K562 (cell line): ENCODE measurements around the gene CSTB. TPM values are rescaled to one million over a fixed set of nuclear protein-coding genes. Genes with fewer than 3 reads are reported as not detected.

Experiments used
- ATAC-seq: fragments of 200-7000 bp; cut with Tn5 transposase; 3 replicates; pipeline ENCODE4 v1.9.1; 2020; ENCODE audit warnings: moderate library complexity
- BruUV-seq: library from RNA; stranded (reverse); fragments of 400-500 nt; replicated peaks from 2 replicates; lab custom pipeline; 2021; lab: Mats Ljungman, UMichigan
- CTCF ChIA-PET: fragments of 300-600 bp; formaldehyde crosslinking; extraction: SDS; loops from one replicate; lab custom pipeline; 2021; ENCODE audit warnings: low intra/inter-chr PET ratio; lab: Yijun Ruan, JAX
- POLR2A ChIA-PET: fragments of 300-600, 350-650 bp; sonication (Branson Sonifier 250); formaldehyde crosslinking; extraction: SDS; loops from one replicate; lab custom pipeline; 2021; ENCODE audit warnings: antibody characterized with exemption, inconsistent platforms; lab: Yijun Ruan, JAX
- DNase-seq, 4 experiments: peaks; one replicate each; pipeline versions ENCODE4 v3.0.0 to v3.0.0-alpha.2; 2011 to 2018; ENCODE audit warnings: low spot score in 3 of 4, mixed read lengths in 3 of 4; ENCODE audit errors: extremely low read depth in 1 of 4
- FAIRE-seq: peaks from 2 replicates; lab custom pipeline; 2011; peaks lifted over from hg19 to GRCh38; lab: Jason Lieb, UNC
- H2AFZ ChIP-seq: 2 replicates; pipeline ENCODE4 v1.6.0; 2011; ENCODE audit warnings: low read depth, low read length, control low read depth, inconsistent platforms
- H3K27ac ChIP-seq: fragments of 200-600 bp; 3 replicates; pipeline ENCODE4 v1.8.0; 2011; ENCODE audit warnings: low read depth, mild to moderate bottlenecking, control low read depth, inconsistent platforms, low read length, moderate library complexity, mixed read lengths; ENCODE audit errors: extremely low read depth
- H3K27me3 ChIP-seq, 2 experiments: fragments of 300-600 bp in 1 of 2; 2 replicates in 1 of 2; 3 replicates in 1 of 2; pipeline versions ENCODE4 v1.6.0 to v1.8.0; 2011; ENCODE audit warnings: inconsistent platforms in 2 of 2, low read length in 2 of 2, mild to moderate bottlenecking in 1 of 2, mixed read lengths in 1 of 2, moderate library complexity in 1 of 2; ENCODE audit not compliant: control insufficient read depth in 2 of 2, insufficient read depth in 2 of 2
- H3K36me3 ChIP-seq: fragments of 300-600 bp; 3 replicates; pipeline ENCODE4 v1.8.0; 2011; ENCODE audit warnings: mild to moderate bottlenecking, low read length, inconsistent platforms; ENCODE audit not compliant: control insufficient read depth, insufficient read depth
- H3K4me1 ChIP-seq, 2 experiments: fragments of 200-600 bp in 1 of 2; replicated peaks in 1 of 2; 2 replicates in 1 of 2; 3 replicates in 1 of 2; pipeline versions ENCODE4 v1.5.1 to v1.8.0; 2011; ENCODE audit warnings: inconsistent platforms in 2 of 2, low read length in 2 of 2, mild to moderate bottlenecking in 1 of 2, mixed read lengths in 1 of 2, moderate library complexity in 1 of 2; ENCODE audit not compliant: control insufficient read depth in 2 of 2, insufficient read depth in 2 of 2
- H3K4me2 ChIP-seq: 2 replicates; pipeline ENCODE4 v1.6.1; 2011; ENCODE audit warnings: low read length, control low read depth, inconsistent platforms, mixed read lengths; ENCODE audit not compliant: insufficient read depth
- H3K4me3 ChIP-seq: fragments of 200-600 bp; sonication (generic), shearing (Covaris generic); 2 replicates; pipeline ENCODE4 v1.5.1; 2016; ENCODE audit warnings: control low read depth, inconsistent platforms
- H3K79me2 ChIP-seq: fragments of 200-600 bp; 3 replicates; pipeline ENCODE4 v1.8.0; 2011; ENCODE audit warnings: low read length, inconsistent platforms; ENCODE audit not compliant: control insufficient read depth, insufficient read depth
- H3K9ac ChIP-seq, 2 experiments: 2 replicates each; pipeline versions ENCODE4 v1.6.0 to v1.6.1; 2011; ENCODE audit warnings: low read depth in 2 of 2, low read length in 2 of 2, control low read depth in 1 of 2, inconsistent platforms in 1 of 2, mild to moderate bottlenecking in 1 of 2, mixed read lengths in 1 of 2; ENCODE audit not compliant: insufficient read depth in 1 of 2
- H3K9me1 ChIP-seq: one replicate; pipeline ENCODE4 v1.6.0; 2011; ENCODE audit warnings: inconsistent platforms, mild to moderate bottlenecking, low read length, moderate library complexity; ENCODE audit not compliant: control insufficient read depth, insufficient read depth
- H3K9me3 ChIP-seq: replicated peaks from 2 replicates; pipeline ENCODE4 v1.5.1; 2011; ENCODE audit warnings: low read depth, low read length, inconsistent platforms; ENCODE audit not compliant: control insufficient read depth, insufficient read depth
- H4K20me1 ChIP-seq: replicated peaks from 2 replicates; pipeline ENCODE4 v1.6.1; 2011; ENCODE audit warnings: low read length, inconsistent platforms, mixed read lengths; ENCODE audit not compliant: control insufficient read depth, insufficient read depth
- WGBS: fragments of 100-300 bp; shearing (Covaris generic); methylation state at CpG from one replicate; pipeline ENCODE4 v1.1.6; 2016; ENCODE audit warnings: low coverage, mixed read lengths; ENCODE audit not compliant: insufficient coverage; ENCODE audit errors: missing lambda C conversion rate; 5-methylcytosine and 5-hydroxymethylcytosine counted together
- in situ Hi-C: fragments of 300-500 bp; cut with MboI; formaldehyde crosslinking; loops from 4 replicates; pipeline ENCODE4 v1.15.0; 2018; ENCODE audit warnings: inconsistent platforms, mixed read lengths
- intact Hi-C: fragments of 100-400 bp; cut with micrococcal nuclease; formaldehyde crosslinking; loops from 2 replicates; pipeline ENCODE4 v1.14.2; 2022
- polyA plus RNA-seq, 8 experiments: library from polyadenylated mRNA; depleted of rRNA in 4 of 8; stranded (reverse) in 5 of 8; unstranded in 3 of 8; fragments of >200 nt; fragmentation: Nextera tagmentation in 2 of 8; fragmentation: Illumina TruSeq in 1 of 8; extraction: Ambion mirVana in 2 of 8; extraction: Trizol in 1 of 8; gene quantifications; 2 replicates each; pipeline versions ENCODE4 v1.2.1 to v1.2.3, GENCODE V29; 2011 to 2014; ENCODE audit warnings: inconsistent platforms in 1 of 8, missing spikeins in 1 of 8
- total RNA-seq, 7 experiments: library from RNA; depleted of rRNA in 6 of 7; stranded (reverse); fragments of >200 nt in 6 of 7; fragmentation: Illumina TruSeq in 2 of 7; extraction: Trizol in 2 of 7; gene quantifications; 2 replicates each; pipeline versions ENCODE4 v1.2.1 to v1.2.3, GENCODE V29; 2011 to 2021; ENCODE audit warnings: low replicate concordance in 1 of 7
- TF ChIP-seq, protein P1 (sequence below), 3 experiments: fragments of 200-800 bp in 1 of 3; fragments of 250-450 bp in 1 of 3; fragments of 450-650 bp in 1 of 3; sonication (Bioruptor Pico) in 1 of 3; sonication (Bioruptor generic) in 1 of 3; formaldehyde crosslinking in 1 of 3; IDR thresholded peaks; 2 replicates each; pipeline versions ENCODE4 v1.6.1 to v1.8.0; 2016 to 2022; ENCODE audit warnings: mild to moderate bottlenecking in 2 of 3, missing genetic modification characterization in 2 of 3, missing compliant biosample characterization in 1 of 3, moderate library complexity in 1 of 3

The CSTB gene
- total and polyA plus RNA-seq, 9 of the 15 experiments (the other 6 are each of a cell fraction or from before 2014, with no cell fraction given) = 12.4 to 65.0 (median 31.7) TPM

DNA sequence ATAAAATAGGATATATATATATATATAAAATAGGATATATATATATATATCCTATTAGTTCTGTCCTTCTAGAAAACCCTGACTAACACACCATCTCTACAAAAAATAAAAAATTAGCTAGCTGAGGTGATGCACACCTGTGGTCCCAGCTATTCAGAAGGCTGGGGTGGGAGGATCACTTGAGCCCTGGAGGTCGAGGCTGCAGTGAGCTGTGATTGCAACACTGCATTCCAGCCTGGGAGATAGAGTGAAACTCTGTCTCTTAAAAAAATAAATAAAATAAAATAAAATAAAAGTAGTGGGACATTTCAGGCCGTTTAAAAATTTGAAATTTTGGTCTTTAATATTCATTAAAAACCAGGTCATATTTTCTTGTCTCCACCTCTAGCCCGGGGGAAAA, 9.0 kb upstream of the CSTB start:
- intact Hi-C loops = no loop called here
- FAIRE-seq = no peak
- no peak overlapping the region for H3K4me3 ChIP-seq
- ATAC-seq = no peak
- peaks cover 0 to 23% of the 10 kb centered on the region in 2 experiments; a peak in 3 of 5 replicates for H3K4me1 ChIP-seq
- TF ChIP-seq, protein P1, sequence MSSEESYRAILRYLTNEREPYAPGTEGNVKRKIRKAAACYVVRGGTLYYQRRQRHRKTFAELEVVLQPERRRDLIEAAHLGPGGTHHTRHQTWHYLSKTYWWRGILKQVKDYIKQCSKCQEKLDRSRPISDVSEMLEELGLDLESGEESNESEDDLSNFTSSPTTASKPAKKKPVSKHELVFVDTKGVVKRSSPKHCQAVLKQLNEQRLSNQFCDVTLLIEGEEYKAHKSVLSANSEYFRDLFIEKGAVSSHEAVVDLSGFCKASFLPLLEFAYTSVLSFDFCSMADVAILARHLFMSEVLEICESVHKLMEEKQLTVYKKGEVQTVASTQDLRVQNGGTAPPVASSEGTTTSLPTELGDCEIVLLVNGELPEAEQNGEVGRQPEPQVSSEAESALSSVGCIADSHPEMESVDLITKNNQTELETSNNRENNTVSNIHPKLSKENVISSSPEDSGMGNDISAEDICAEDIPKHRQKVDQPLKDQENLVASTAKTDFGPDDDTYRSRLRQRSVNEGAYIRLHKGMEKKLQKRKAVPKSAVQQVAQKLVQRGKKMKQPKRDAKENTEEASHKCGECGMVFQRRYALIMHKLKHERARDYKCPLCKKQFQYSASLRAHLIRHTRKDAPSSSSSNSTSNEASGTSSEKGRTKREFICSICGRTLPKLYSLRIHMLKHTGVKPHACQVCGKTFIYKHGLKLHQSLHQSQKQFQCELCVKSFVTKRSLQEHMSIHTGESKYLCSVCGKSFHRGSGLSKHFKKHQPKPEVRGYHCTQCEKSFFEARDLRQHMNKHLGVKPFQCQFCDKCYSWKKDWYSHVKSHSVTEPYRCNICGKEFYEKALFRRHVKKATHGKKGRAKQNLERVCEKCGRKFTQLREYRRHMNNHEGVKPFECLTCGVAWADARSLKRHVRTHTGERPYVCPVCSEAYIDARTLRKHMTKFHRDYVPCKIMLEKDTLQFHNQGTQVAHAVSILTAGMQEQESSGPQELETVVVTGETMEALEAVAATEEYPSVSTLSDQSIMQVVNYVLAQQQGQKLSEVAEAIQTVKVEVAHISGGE (CRISPR knock-in tag; IDR thresholded peaks at IDR 0.05) = no peak
- no peaks in the 10 kb centered on the region for H3K36me3 ChIP-seq
- no peaks in the 10 kb centered on the region for H3K9me1 ChIP-seq
- in situ Hi-C loops = loop anchor here (25.0 kb wide), 1 partner anchor 352 kb away; the partner anchor contains the start of gene GATD3
- H3K9me3 ChIP-seq = no peaks in the 10 kb centered on the region
- no peak overlapping the region for H3K4me2 ChIP-seq
- H3K9ac ChIP-seq = no peak overlapping the region
- WGBS = 14% methylated on average over 3 of the region's 3 CpGs
- no TSS peak for BruUV-seq
- H2AFZ ChIP-seq = no peak overlapping the region
- peaks cover 8% of the 10 kb centered on the region for H3K79me2 ChIP-seq
- POLR2A ChIA-PET = no interaction called here
- no peak overlapping the region for H3K27ac ChIP-seq
- no peak for DNase-seq
- no peaks in the 10 kb centered on the region for H4K20me1 ChIP-seq
- CTCF ChIA-PET = no interaction called here
- peaks cover 0 to 5% of the 10 kb centered on the region in 2 experiments; a peak in 2 of 5 replicates for H3K27me3 ChIP-seq
